Fibroblast of skin of scalp (primary cell): ENCODE measurements around the gene ZNF627.
"Not testable (repeated sequence)": the region's sequence is repeated elsewhere in the genome, so short reads cannot be mapped to it uniquely, and the experiment has no call there.

Experiments
- DNase-seq: peaks from one replicate; pipeline ENCODE4 v3.0.0-alpha.2; 2013

The ZNF627 gene

DNA sequence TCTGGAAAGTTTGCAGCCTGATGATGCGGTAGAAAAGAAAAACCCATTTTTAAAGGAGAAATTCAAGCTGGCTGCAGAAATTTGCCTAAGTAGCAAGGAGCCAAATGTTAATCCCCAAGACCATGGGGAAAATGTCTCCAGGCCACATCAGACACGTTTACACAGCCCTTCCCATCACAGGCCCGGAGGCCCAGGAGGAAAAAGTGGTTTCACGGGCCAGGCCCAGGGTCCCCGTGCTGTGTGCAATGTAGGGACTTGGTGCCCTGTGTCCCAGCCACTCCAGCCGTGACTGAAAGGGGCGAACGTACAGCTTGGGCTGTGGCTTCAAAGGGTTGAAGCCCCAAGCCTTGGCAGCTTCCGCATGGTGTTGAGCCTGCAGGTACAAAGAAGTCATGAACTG lies 35.9 kb downstream of the ZNF627 start:
- no peak for DNase-seq

DNA sequence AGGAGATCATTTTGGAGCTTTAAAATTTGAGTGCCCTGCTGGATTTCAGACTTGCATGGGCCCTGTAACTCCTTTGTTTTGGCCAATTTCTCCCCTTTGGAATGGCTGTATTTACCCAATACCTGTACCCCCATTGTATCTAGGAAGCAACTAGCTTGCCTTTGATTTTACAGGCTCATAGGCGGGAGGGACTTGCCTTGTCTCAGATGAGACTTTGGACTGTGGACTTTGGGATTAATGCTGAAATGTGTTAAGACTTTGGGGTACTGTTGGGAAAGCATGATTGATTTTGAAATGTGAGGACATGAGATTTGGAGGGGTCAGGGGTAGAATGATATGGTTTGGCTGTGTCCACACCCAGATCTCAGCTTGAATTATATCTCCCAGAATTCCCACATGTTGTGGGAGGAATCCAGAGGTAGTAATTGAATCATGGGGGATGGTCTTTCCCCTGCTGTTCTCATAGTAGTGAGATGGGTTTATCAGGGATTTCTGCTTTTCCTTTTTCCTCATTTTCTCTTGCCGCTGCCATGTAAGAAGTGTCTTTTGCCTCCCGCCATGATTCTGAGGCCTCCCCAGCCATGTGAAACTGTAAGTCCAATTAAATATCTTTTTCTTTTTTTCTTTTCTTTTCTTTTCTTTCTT lies 36.9 kb downstream of the ZNF627 start:
- not testable (repeated sequence) for DNase-seq

GRCh38 chr19:11639245-11639601 lies 41.9 kb downstream of the ZNF627 start:
- no peak for DNase-seq

- peak; percentile 91 for DNase-seq
These were observed 42.6 kb downstream of the ZNF627 start for GRCh38 chr19:11639602-11640471.

GRCh38 chr19:11641244-11641643 lies 44.0 kb downstream of the ZNF627 start:
- no peak for DNase-seq

GRCh38 chr19:11642902-11643301 lies 45.6 kb downstream of the ZNF627 start:
- no peak for DNase-seq

- DNase-seq = peak; percentile 40
These were observed 52.7 kb downstream of the ZNF627 start for GRCh38 chr19:11649941-11650340.

- DNase-seq = no peak
These were observed 53.8 kb downstream of the ZNF627 start for GRCh38 chr19:11651062-11651461.

GRCh38 chr19:11652056-11652455 lies 54.8 kb downstream of the ZNF627 start:
- DNase-seq = no peak

- no peak for DNase-seq
These were observed 55.2 kb downstream of the ZNF627 start for GRCh38 chr19:11652492-11652891.

GRCh38 chr19:11656535-11656934 lies 59.3 kb downstream of the ZNF627 start:
- DNase-seq = no peak

DNA sequence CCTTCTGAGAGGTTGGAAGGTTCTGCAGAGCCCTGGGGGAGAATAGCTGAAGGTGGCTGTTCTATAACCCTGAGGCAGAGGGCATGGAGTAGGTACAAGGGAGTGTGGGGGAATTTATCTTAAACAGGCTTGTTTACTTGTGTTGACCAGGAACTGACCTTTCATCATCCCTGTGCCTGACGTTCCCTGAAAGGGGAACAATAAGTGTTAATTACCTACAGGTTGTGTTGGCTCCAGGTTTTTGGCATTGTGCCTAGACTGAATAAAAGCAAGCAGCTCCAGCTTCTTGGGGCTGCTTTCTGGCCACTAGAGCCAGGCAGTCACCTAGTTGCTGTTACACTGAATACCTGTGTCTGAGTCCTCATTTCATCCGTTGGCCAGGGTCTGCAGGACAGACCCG lies 60.0 kb downstream of the ZNF627 start:
- no peak for DNase-seq

DNA sequence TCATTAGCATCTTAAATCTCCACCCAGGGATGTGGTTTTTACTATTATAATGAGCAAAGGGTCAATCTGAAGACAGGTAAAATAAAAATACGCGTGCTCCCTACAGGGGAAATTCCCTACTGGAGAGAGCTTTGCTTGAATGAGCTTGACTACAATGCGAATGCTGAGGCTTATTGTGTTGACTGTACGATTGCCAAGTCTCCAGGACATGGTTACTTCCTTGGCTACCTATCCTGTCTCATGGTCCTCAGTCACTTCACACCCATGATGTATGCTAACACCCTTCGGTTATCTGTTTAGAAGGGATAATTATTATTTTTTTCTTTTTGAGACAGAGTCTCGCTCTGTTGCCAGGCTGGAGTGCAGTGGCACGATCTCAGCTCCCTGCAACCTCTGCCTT lies 61.7 kb downstream of the ZNF627 start:
- no peak for DNase-seq

DNA sequence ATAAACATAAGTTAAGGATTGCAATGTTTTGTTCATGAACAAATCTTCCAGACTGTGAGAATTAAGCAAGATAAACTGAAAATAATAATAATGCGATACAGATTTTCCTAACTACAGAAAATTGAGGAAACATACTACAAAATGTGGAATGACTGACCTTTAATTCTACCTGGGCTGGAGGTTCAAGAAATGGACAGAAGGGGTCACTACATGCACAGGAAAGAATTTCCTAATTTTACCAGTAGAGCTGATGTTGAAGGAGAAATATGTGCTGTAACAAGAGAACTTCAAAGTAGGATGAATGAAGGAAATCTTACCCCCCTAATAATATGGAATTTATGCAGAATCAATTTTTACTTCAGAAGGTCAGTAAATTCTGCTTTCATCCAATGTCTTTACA lies 62.3 kb downstream of the ZNF627 start:
- DNase-seq = peak; percentile 8

DNA sequence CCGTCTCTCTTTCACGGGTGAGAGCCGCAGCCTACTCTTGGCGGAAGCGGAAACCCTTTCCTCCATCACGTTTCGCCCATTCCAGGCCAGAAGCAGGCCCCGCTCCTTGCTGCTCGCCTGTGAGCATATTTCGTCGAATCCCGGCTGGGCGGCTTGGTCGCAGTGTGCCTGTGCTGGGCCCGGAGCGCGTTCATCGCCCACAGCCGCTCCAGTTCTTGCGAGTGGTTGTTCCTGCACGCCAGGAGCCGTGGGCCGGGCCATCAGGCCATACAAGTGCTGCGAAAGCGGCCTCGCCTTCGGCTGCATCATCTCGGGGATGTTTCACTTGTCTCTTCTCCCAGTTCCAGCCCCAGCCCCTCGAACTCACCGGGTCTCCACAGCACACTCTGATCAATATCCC lies 65.0 kb downstream of the ZNF627 start:
- no peak for DNase-seq

GRCh38 chr19:11663181-11663591 lies 65.9 kb downstream of the ZNF627 start:
- DNase-seq = no peak
